HepG2 (cell line): ENCODE data around the gene PSMD2.

Experiments
- ARNT ChIP-seq: fragments of 450-650 bp; IDR thresholded peaks from 2 replicates; pipeline ENCODE4 v1.6.1; 2017
- BCL6 ChIP-seq: IDR thresholded peaks from 2 replicates; pipeline ENCODE4 v1.6.1; 2016; ENCODE audit warnings: missing genetic modification reagents, missing compliant biosample characterization
- CREB1 ChIP-seq, 2 experiments: fragments of 450-650 bp in 1 of 2; IDR thresholded peaks; 2 replicates each; pipeline ENCODE4 v1.6.1; 2016 to 2017; ENCODE audit warnings: control low read depth in 1 of 2, mild to moderate bottlenecking in 1 of 2, missing compliant biosample characterization in 1 of 2, missing genetic modification characterization in 1 of 2
- EZH2 ChIP-seq: conservative IDR thresholded peaks from 2 replicates; pipeline ENCODE4 v1.6.1; 2012; ENCODE audit warnings: mild to moderate bottlenecking, low read depth, low read length, moderate library complexity
- HNF4G ChIP-seq, 2 experiments: sonication (generic) in 1 of 2; formaldehyde crosslinking in 1 of 2; IDR thresholded peaks; 2 replicates each; pipeline versions ENCODE4 v1.4.0 to v1.6.1; 2011 to 2020; ENCODE audit warnings: borderline replicate concordance in 2 of 2, low read depth in 2 of 2, mild to moderate bottlenecking in 2 of 2, low read length in 1 of 2, missing genetic modification reagents in 1 of 2, moderate library complexity in 1 of 2
- HOXA3 ChIP-seq: sonication (generic); formaldehyde crosslinking; IDR thresholded peaks from 2 replicates; pipeline ENCODE4 v1.5.0; 2020; ENCODE audit warnings: missing genetic modification reagents
- MAZ ChIP-seq, 2 experiments: sonication (generic) in 1 of 2; formaldehyde crosslinking in 1 of 2; IDR thresholded peaks; 2 replicates each; pipeline versions ENCODE4 v1.5.0 to v1.6.1; 2012 to 2020; ENCODE audit warnings: low read depth in 2 of 2, mild to moderate bottlenecking in 2 of 2, borderline replicate concordance in 1 of 2, improper control_type of control experiment in 1 of 2, low read length in 1 of 2, missing genetic modification reagents in 1 of 2, moderate library complexity in 1 of 2
- POLR2A ChIP-seq, 2 experiments: IDR thresholded peaks; 2 replicates each; pipeline ENCODE4 v1.6.1; 2011; ENCODE audit warnings: low read depth in 2 of 2, low read length in 2 of 2, mild to moderate bottlenecking in 1 of 2, moderate library complexity in 1 of 2; ENCODE audit not compliant: insufficient read depth in 1 of 2
- POLR2AphosphoS5 ChIP-seq: IDR thresholded peaks from 2 replicates; pipeline ENCODE4 v1.6.1; 2012; ENCODE audit warnings: low read depth, low read length
- RAD51 ChIP-seq: fragments of 450-650 bp; IDR thresholded peaks from 2 replicates; pipeline ENCODE4 v1.6.1; 2016; ENCODE audit warnings: borderline replicate concordance
- RARG ChIP-seq: sonication (generic); formaldehyde crosslinking; IDR thresholded peaks from 2 replicates; pipeline ENCODE4 v1.4.0; 2020; ENCODE audit warnings: low read depth, mild to moderate bottlenecking, missing genetic modification reagents
- ZNF354B ChIP-seq: sonication (generic); formaldehyde crosslinking; IDR thresholded peaks from 2 replicates; pipeline ENCODE4 v1.8.0; 2022; ENCODE audit warnings: mild to moderate bottlenecking, missing genetic modification reagents
- ZNF644 ChIP-seq: IDR thresholded peaks from 2 replicates; pipeline ENCODE4 v1.6.1; 2016; ENCODE audit warnings: low read depth
- TF ChIP-seq, protein P1 (sequence below): sonication (generic); formaldehyde crosslinking; IDR thresholded peaks from 2 replicates; pipeline ENCODE4 v1.5.0; 2020; ENCODE audit warnings: mild to moderate bottlenecking, missing genetic modification reagents, moderate library complexity

DNA sequence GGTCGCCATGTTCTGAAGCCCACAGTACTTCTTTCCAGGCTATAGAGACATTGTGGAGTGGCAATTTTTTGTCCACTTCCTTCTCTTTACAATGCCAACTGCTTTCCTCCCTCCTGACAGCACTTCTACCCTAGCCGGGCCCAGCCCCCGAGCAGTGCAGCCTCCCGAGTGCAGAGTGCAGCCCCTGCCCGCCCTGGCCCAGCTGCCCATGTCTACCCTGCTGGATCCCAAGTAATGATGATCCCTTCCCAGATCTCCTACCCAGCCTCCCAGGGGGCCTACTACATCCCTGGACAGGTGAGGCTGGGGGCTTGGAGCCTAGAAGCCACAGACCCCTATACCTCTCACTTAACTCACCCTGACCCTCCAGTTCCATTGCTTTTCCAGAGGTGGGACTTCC lies 18.2 kb downstream of the PSMD2 start:
- no peak for TF ChIP-seq MAZ (IDR thresholded peaks at IDR 0.05; ENCODE audit: borderline replicate concordance, low read depth, low read length)
- no peak for TF ChIP-seq MAZ (CRISPR knock-in tag; IDR thresholded peaks at IDR 0.05; ENCODE audit: low read depth)
- TF ChIP-seq, protein P1, sequence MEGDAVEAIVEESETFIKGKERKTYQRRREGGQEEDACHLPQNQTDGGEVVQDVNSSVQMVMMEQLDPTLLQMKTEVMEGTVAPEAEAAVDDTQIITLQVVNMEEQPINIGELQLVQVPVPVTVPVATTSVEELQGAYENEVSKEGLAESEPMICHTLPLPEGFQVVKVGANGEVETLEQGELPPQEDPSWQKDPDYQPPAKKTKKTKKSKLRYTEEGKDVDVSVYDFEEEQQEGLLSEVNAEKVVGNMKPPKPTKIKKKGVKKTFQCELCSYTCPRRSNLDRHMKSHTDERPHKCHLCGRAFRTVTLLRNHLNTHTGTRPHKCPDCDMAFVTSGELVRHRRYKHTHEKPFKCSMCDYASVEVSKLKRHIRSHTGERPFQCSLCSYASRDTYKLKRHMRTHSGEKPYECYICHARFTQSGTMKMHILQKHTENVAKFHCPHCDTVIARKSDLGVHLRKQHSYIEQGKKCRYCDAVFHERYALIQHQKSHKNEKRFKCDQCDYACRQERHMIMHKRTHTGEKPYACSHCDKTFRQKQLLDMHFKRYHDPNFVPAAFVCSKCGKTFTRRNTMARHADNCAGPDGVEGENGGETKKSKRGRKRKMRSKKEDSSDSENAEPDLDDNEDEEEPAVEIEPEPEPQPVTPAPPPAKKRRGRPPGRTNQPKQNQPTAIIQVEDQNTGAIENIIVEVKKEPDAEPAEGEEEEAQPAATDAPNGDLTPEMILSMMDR (CRISPR knock-in tag): no peak
- no peak for TF ChIP-seq CREB1 (IDR thresholded peaks at IDR 0.05)
- no peak for TF ChIP-seq CREB1 (CRISPR knock-in tag; IDR thresholded peaks at IDR 0.05)
- TF ChIP-seq RARG: no peak
- TF ChIP-seq POLR2A (IDR thresholded peaks at IDR 0.05; ENCODE audit: insufficient read depth in 1 of 2, low read depth in 2 of 2, low read length in 2 of 2): no peak; a peak in 1 of 4 replicates
- no peak for TF ChIP-seq EZH2
- TF ChIP-seq HOXA3 (CRISPR knock-in tag): no peak
- TF ChIP-seq ZNF644 (CRISPR knock-in tag): no peak
- no peak for TF ChIP-seq ZNF354B
- no peak for TF ChIP-seq BCL6 (CRISPR knock-in tag)
- no peak for TF ChIP-seq ARNT
- no peak for TF ChIP-seq POLR2AphosphoS5
- TF ChIP-seq RAD51: no peak
- no peak for TF ChIP-seq HNF4G (IDR thresholded peaks at IDR 0.05; ENCODE audit: borderline replicate concordance, low read depth, low read length)
- TF ChIP-seq HNF4G (CRISPR knock-in tag; IDR thresholded peaks at IDR 0.05; ENCODE audit: borderline replicate concordance, low read depth): no peak
